ENCODE results near the gene WDR43. TPM values are rescaled to one million over a fixed set of nuclear protein-coding genes. Genes with fewer than 3 reads are reported as not detected.

WDR43 gene
- polyA plus RNA-seq, 1 donor from 2014 or later = 24.4 TPM

DNA sequence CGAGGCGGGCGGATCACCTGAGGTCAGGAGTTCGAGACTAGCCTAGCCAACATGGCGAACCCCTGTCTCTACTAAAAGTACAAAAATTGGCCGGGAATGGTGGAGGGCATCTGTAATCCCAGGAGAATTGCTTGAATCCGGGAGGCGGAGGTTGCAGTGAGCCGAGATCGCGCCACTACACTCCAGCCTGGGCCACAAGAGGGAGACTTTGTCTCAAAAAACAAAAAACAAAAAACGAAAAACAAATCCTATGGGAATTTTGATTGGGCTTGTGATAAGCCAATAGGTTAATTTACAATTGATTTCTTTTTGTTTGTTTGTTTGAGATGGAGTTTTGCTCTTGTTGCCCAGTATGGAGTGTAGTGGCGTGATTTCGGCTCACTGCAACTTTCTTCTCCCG is 62.4 kb downstream of the WDR43 start:
- Histone ChIP-seq H3K9ac (ENCODE audit: low read length) (no peak overlapping the region), H3K4me3 (ENCODE audit: low read length) (no peak overlapping the region), H3K36me3 (ENCODE audit: insufficient read depth, low read length) (no peaks in the 10 kb centered on the region)

DNA sequence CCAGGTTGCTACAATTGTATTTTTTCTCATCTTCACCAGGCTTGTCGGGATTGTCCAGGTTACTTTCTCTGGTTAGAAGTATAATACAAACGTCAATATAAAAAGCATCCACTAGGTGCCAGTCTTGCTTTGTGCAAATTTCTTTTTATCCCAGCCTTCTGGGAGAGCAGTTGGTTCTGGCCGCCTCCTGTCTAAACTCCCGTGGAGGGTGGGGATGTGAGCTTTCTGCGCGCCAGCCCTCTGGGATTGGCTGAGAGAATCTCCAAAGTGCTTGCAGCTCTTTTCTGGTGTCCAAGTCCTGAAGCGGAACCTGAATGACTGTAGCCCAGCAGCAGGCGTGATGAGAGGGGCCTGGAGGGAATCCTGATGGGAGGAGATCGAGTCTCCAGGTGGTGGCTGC is 64.2 kb downstream of the WDR43 start:
- H2AFZ ChIP-seq (ENCODE audit: low read depth, low read length) = no peak overlapping the region
- H3K27ac ChIP-seq (ENCODE audit: low read length) = no peak overlapping the region

More for the DNA sequence above, 62.4 kb downstream of the WDR43 start:
- Histone ChIP-seq H3K27me3 (ENCODE audit: insufficient read depth, low read depth, low read length) (no peaks in the 10 kb centered on the region), H3K27ac (ENCODE audit: low read length) (no peak overlapping the region), H4K20me1 (ENCODE audit: insufficient read depth) (no peaks in the 10 kb centered on the region), H3F3A (ENCODE audit: insufficient read depth, low read length, poor library complexity, severe bottlenecking) (no peaks in the 10 kb centered on the region), H3K79me2 (replicated peaks; ENCODE audit: insufficient read depth, low read length) (no peaks in the 10 kb centered on the region), H3K4me2 (ENCODE audit: low read length) (no peak overlapping the region), H2AFZ (ENCODE audit: low read depth, low read length) (no peak overlapping the region), H3K9me2 (ENCODE audit: insufficient read depth, low read length) (no peaks in the 10 kb centered on the region), H3K9me3 (ENCODE audit: low read length) (no peaks in the 10 kb centered on the region)
- TF ChIP-seq RAD21 (conservative IDR thresholded peaks at IDR 0.05) = no peak
- TF ChIP-seq, protein P1, sequence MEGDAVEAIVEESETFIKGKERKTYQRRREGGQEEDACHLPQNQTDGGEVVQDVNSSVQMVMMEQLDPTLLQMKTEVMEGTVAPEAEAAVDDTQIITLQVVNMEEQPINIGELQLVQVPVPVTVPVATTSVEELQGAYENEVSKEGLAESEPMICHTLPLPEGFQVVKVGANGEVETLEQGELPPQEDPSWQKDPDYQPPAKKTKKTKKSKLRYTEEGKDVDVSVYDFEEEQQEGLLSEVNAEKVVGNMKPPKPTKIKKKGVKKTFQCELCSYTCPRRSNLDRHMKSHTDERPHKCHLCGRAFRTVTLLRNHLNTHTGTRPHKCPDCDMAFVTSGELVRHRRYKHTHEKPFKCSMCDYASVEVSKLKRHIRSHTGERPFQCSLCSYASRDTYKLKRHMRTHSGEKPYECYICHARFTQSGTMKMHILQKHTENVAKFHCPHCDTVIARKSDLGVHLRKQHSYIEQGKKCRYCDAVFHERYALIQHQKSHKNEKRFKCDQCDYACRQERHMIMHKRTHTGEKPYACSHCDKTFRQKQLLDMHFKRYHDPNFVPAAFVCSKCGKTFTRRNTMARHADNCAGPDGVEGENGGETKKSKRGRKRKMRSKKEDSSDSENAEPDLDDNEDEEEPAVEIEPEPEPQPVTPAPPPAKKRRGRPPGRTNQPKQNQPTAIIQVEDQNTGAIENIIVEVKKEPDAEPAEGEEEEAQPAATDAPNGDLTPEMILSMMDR (IDR thresholded peaks at IDR 0.05; ENCODE audit: poor library complexity, severe bottlenecking) = no peak
- no peak for TF ChIP-seq TAF1 (IDR thresholded peaks at IDR 0.05; ENCODE audit: low read depth)
- no peak for TF ChIP-seq EZH2 (IDR thresholded peaks at IDR 0.05; ENCODE audit: borderline replicate concordance, insufficient read depth, low read length, poor library complexity, severe bottlenecking)

More for the DNA sequence above, 64.2 kb downstream of the WDR43 start:
- H3K27me3 ChIP-seq (ENCODE audit: insufficient read depth, low read depth, low read length) = no peaks in the 10 kb centered on the region
- TF ChIP-seq, protein P1 (IDR thresholded peaks at IDR 0.05; ENCODE audit: poor library complexity, severe bottlenecking) = peak; percentile 93
- TF ChIP-seq POLR2AphosphoS5 (IDR thresholded peaks at IDR 0.05) (no peak), RAD21 (conservative IDR thresholded peaks at IDR 0.05) (peak; percentile 97), MXI1 (conservative IDR thresholded peaks at IDR 0.05; ENCODE audit: poor library complexity, severe bottlenecking) (no peak), EP300 (conservative IDR thresholded peaks at IDR 0.05; ENCODE audit: poor library complexity, severe bottlenecking) (no peak), TAF1 (IDR thresholded peaks at IDR 0.05; ENCODE audit: low read depth) (no peak), SMC3 (conservative IDR thresholded peaks at IDR 0.05; ENCODE audit: poor library complexity) (peak; percentile 98), EZH2 (IDR thresholded peaks at IDR 0.05; ENCODE audit: borderline replicate concordance, insufficient read depth, low read length, poor library complexity, severe bottlenecking) (no peak)
- TF ChIP-seq, protein P2, sequence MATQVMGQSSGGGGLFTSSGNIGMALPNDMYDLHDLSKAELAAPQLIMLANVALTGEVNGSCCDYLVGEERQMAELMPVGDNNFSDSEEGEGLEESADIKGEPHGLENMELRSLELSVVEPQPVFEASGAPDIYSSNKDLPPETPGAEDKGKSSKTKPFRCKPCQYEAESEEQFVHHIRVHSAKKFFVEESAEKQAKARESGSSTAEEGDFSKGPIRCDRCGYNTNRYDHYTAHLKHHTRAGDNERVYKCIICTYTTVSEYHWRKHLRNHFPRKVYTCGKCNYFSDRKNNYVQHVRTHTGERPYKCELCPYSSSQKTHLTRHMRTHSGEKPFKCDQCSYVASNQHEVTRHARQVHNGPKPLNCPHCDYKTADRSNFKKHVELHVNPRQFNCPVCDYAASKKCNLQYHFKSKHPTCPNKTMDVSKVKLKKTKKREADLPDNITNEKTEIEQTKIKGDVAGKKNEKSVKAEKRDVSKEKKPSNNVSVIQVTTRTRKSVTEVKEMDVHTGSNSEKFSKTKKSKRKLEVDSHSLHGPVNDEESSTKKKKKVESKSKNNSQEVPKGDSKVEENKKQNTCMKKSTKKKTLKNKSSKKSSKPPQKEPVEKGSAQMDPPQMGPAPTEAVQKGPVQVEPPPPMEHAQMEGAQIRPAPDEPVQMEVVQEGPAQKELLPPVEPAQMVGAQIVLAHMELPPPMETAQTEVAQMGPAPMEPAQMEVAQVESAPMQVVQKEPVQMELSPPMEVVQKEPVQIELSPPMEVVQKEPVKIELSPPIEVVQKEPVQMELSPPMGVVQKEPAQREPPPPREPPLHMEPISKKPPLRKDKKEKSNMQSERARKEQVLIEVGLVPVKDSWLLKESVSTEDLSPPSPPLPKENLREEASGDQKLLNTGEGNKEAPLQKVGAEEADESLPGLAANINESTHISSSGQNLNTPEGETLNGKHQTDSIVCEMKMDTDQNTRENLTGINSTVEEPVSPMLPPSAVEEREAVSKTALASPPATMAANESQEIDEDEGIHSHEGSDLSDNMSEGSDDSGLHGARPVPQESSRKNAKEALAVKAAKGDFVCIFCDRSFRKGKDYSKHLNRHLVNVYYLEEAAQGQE (IDR thresholded peaks at IDR 0.05; ENCODE audit: borderline replicate concordance) = no peak
- H3F3A ChIP-seq (ENCODE audit: insufficient read depth, low read length, poor library complexity, severe bottlenecking) = no peaks in the 10 kb centered on the region
- H3K4me2 ChIP-seq (ENCODE audit: low read length) = no peak overlapping the region
- no peaks in the 10 kb centered on the region for H4K20me1 ChIP-seq (ENCODE audit: insufficient read depth)
- H3K9ac ChIP-seq (ENCODE audit: low read length) = no peak overlapping the region
- H3K9me2 ChIP-seq (ENCODE audit: insufficient read depth, low read length) = no peaks in the 10 kb centered on the region
- no peaks in the 10 kb centered on the region for H3K36me3 ChIP-seq (ENCODE audit: insufficient read depth, low read length)
- no peaks in the 10 kb centered on the region for H3K79me2 ChIP-seq (replicated peaks; ENCODE audit: insufficient read depth, low read length)
- no peaks in the 10 kb centered on the region for H3K9me3 ChIP-seq (ENCODE audit: low read length)
- no peak overlapping the region for H3K4me3 ChIP-seq (ENCODE audit: low read length)
